Measurements from ENCODE around the gene MARVELD1. TPM values are rescaled to one million over a fixed set of nuclear protein-coding genes. Genes with fewer than 3 reads are reported as not detected.

Gene MARVELD1
- total and polyA plus RNA-seq, 2 of the 4 experiments (the other 2 are of a cell fraction): 12.0 to 68.1 TPM

- intact Hi-C loops (cut with micrococcal nuclease) (no loop called here), dilution Hi-C loops (cut with HindIII; ENCODE audit: low sequenced_read_pairs, unreplicated experiment) (no loop called here), in situ Hi-C loops (cut with MboI; ENCODE audit: low sequenced_read_pairs) (no loop called here)
- Histone ChIP-seq H3K4ac (ENCODE audit: low read depth, low read length) (no peak overlapping the region), H2AK5ac (ENCODE audit: low read depth, low read length) (no peak overlapping the region), H3K18ac (ENCODE audit: low read depth, low read length) (no peak overlapping the region), H3K9ac (ENCODE audit: low read depth, low read length) (no peak overlapping the region), H3K4me2 (ENCODE audit: low read depth, low read length) (no peak overlapping the region), H2BK120ac (ENCODE audit: low read depth, low read length) (no peak overlapping the region), H3K4me3 (ENCODE audit: insufficient read depth, low read depth, low read length) (no peak overlapping the region), H3K9me1 (ENCODE audit: insufficient read depth, low read length) (peaks cover 7% of the 10 kb centered on the region; the same call in 1 of the 2 replicates), H2BK15ac (ENCODE audit: low read depth, low read length) (no peak overlapping the region), H2BK5ac (ENCODE audit: low read depth, low read length, poor library complexity, severe bottlenecking) (no peak overlapping the region), H4K5ac (ENCODE audit: low read depth, low read length) (no peak overlapping the region), H3K27ac (ENCODE audit: insufficient read depth, low read length) (no peak overlapping the region), H3K79me1 (ENCODE audit: low read depth in 1 of 2, low read length in 2 of 2) (peaks cover 24 to 40% of the 10 kb centered on the region in 2 experiments; a peak in 3 of 4 replicates), H3K4me1 (ENCODE audit: control insufficient read depth, insufficient read depth, low read length) (peaks cover 2% of the 10 kb centered on the region), H2BK20ac (ENCODE audit: low read depth, low read length) (no peak overlapping the region), H2AK9ac (replicated peaks; ENCODE audit: low read depth, low read length, poor library complexity) (no peak overlapping the region), H2AFZ (replicated peaks; ENCODE audit: low read length, poor library complexity) (no peak overlapping the region), H3K36me3 (ENCODE audit: control insufficient read depth, insufficient read depth, low read length) (peaks cover 65% of the 10 kb centered on the region), H3K23ac (ENCODE audit: low read depth, low read length) (no peak overlapping the region), H4K20me1 (ENCODE audit: insufficient read depth, low read length) (peaks cover 7% of the 10 kb centered on the region), H4K91ac (ENCODE audit: insufficient read depth, low read depth, low read length) (no peak overlapping the region), H3K56ac (ENCODE audit: extremely low read depth, insufficient read depth, low read length) (no peak overlapping the region), H4K8ac (ENCODE audit: low read depth in 2 of 2, low read length in 2 of 2) (no peak overlapping the region), H3K9me3 (ENCODE audit: control insufficient read depth, insufficient read depth, low read length) (no peaks in the 10 kb centered on the region), H3K14ac (replicated peaks; ENCODE audit: low read depth, low read length) (no peak overlapping the region), H3K27me3 (ENCODE audit: control insufficient read depth, insufficient read depth, low read length) (no peaks in the 10 kb centered on the region)
- DNase-seq: no peak
- no CpG with 5 or more reads among the region's 1 CpG for WGBS, 2 experiments (ENCODE audit: extremely low coverage in 2 of 2, insufficient read length in 1 of 2)
- ATAC-seq (ENCODE audit: low read depth): no peak
- POLR2A ChIA-PET (ENCODE audit: unreplicated experiment): no interaction called here
- BruUV-seq (replicated peaks): no TSS peak
- no peak for TF ChIP-seq MAZ (IDR thresholded peaks at IDR 0.05; ENCODE audit: borderline replicate concordance, low read depth, low read length)
- CTCF ChIA-PET: interaction anchor here (1.2 kb wide), 1 partner anchor 38 kb away, joined by 3 read pairs; no protein-coding TSS in a partner anchor
Observed at GRCh38 chr10:97747573-97747972, 34.0 kb downstream of the MARVELD1 start.

All from IMR-90 (cell line).